Measurements from ENCODE around the gene CELSR1.

CELSR1 gene

DNA sequence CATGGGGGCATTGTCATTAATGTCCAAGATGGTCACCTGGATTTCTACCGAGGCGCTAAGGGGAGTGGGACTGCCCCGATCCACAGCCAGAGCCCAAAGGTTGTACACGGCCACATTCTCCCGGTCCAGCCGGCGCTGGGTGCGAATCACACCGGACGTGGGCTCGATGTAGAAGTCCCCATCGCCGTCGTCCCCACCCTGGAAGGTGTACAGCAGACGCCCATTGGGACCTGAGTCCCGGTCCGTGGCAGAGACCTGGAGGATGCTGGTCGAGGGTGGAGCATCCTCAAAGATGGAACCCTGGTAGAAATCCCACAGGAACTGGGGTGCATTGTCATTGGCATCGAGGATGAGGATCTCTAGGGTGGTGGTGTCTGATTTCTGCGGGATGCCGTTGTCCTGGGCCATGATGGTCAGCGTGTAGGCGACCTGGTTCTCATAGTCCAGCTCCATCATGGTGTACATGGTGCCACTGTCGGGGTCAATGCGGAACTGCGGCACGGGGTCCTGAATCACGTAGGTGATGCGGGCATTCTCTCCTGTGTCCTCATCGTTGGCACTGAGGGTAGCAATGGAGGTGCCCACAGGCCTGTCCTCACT lies 3.1 kb downstream of the CELSR1 start:
- H3K9me3 Mint-ChIP-seq, result no peaks in the 10 kb centered on the region
- H3K27ac Mint-ChIP-seq, result no peak overlapping the region
- H3K4me3 Mint-ChIP-seq, result no peak overlapping the region
- H3K27me3 Mint-ChIP-seq, result peaks cover 21% of the 10 kb centered on the region
- peaks cover 6% of the 10 kb centered on the region for H3K4me1 Mint-ChIP-seq (ENCODE audit: low read depth)
- H3K36me3 Mint-ChIP-seq (ENCODE audit: low read depth), result no peaks in the 10 kb centered on the region

GRCh38 chr22:46533070-46533833 lies 4.2 kb downstream of the CELSR1 start:
- Mint-ChIP-seq H3K27ac (no peak overlapping the region), H3K4me1 (ENCODE audit: low read depth) (peaks cover 1% of the 10 kb centered on the region), H3K9me3 (no peaks in the 10 kb centered on the region), H3K4me3 (no peak overlapping the region), H3K27me3 (peaks cover 13% of the 10 kb centered on the region), H3K36me3 (ENCODE audit: low read depth) (no peaks in the 10 kb centered on the region)

GRCh38 chr22:46532416-46532815 lies 5.0 kb downstream of the CELSR1 start:
- no peak overlapping the region for H3K27ac Mint-ChIP-seq
- no peaks in the 10 kb centered on the region for H3K36me3 Mint-ChIP-seq (ENCODE audit: low read depth)
- no peaks in the 10 kb centered on the region for H3K9me3 Mint-ChIP-seq
- H3K4me1 Mint-ChIP-seq (ENCODE audit: low read depth), result peaks cover 5% of the 10 kb centered on the region
- H3K27me3 Mint-ChIP-seq, result peaks cover 14% of the 10 kb centered on the region
- H3K4me3 Mint-ChIP-seq, result no peak overlapping the region

DNA sequence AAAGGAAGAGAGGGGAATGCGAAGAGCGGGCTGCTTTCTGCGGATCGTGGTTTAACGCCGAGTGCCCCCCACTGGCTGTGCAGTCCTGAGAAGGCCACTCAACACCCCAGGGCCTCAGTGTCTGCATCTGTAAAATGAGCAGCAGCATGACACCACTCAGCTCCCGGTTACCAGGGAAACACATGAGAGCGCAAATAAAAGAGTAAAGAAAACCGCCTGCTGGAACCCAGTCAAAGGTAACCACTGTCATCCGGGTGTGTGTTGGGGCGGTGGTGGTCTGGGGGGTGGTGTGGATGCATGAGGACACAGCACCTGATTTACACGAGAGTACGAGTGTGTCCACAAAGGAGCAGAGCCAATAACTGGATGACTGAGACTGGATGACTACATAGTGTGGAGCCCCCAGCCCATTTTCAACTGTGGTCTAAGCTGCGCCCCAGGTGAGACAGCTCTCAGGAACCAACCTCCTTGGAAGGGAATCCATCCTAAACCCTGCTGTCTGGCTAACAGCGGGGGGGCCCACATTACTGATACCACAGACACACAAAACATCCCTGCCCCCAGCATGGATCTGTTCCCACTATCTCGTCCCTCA lies 5.7 kb downstream of the CELSR1 start:
- Mint-ChIP-seq H3K27ac (no peak overlapping the region), H3K4me3 (no peak overlapping the region), H3K27me3 (peaks cover 19% of the 10 kb centered on the region), H3K4me1 (ENCODE audit: low read depth) (peaks cover 5% of the 10 kb centered on the region), H3K36me3 (ENCODE audit: low read depth) (no peaks in the 10 kb centered on the region), H3K9me3 (no peaks in the 10 kb centered on the region)

DNA sequence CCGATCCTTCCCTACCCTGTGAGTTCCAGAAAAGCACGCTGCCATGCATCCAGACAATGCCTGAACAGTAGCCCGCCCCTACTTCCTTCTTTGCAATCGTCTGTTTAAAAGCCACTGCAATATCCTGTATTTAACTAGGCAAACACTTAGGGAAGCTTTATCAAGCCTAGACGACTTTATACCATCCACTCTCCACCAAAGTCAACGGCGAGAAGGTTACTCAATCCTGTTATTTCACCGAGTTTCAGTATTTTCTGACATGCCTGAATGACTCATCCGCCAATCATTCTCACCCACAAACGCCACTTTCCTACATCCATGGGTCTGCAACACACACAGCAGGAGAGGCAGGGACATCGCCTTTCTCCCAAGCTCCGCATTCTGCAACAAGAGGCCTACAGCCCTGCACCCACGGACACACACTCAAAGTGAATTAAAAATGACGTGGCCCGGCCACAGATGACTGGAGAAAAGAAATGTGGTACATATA lies 9.3 kb downstream of the CELSR1 start:
- peaks cover 5% of the 10 kb centered on the region for H3K4me1 Mint-ChIP-seq (ENCODE audit: low read depth)
- H3K4me3 Mint-ChIP-seq, result no peak overlapping the region
- H3K27me3 Mint-ChIP-seq, result peaks cover 13% of the 10 kb centered on the region
- no peaks in the 10 kb centered on the region for H3K9me3 Mint-ChIP-seq
- H3K36me3 Mint-ChIP-seq (ENCODE audit: low read depth), result no peaks in the 10 kb centered on the region
- H3K27ac Mint-ChIP-seq, result no peak overlapping the region

- Mint-ChIP-seq H3K36me3 (ENCODE audit: low read depth) (no peaks in the 10 kb centered on the region), H3K27ac (no peak overlapping the region), H3K9me3 (no peaks in the 10 kb centered on the region), H3K4me3 (no peak overlapping the region), H3K27me3 (peaks cover 13% of the 10 kb centered on the region), H3K4me1 (ENCODE audit: low read depth) (peaks cover 5% of the 10 kb centered on the region)
Observed at GRCh38 chr22:46526244-46526839, 11.1 kb downstream of the CELSR1 start.

DNA sequence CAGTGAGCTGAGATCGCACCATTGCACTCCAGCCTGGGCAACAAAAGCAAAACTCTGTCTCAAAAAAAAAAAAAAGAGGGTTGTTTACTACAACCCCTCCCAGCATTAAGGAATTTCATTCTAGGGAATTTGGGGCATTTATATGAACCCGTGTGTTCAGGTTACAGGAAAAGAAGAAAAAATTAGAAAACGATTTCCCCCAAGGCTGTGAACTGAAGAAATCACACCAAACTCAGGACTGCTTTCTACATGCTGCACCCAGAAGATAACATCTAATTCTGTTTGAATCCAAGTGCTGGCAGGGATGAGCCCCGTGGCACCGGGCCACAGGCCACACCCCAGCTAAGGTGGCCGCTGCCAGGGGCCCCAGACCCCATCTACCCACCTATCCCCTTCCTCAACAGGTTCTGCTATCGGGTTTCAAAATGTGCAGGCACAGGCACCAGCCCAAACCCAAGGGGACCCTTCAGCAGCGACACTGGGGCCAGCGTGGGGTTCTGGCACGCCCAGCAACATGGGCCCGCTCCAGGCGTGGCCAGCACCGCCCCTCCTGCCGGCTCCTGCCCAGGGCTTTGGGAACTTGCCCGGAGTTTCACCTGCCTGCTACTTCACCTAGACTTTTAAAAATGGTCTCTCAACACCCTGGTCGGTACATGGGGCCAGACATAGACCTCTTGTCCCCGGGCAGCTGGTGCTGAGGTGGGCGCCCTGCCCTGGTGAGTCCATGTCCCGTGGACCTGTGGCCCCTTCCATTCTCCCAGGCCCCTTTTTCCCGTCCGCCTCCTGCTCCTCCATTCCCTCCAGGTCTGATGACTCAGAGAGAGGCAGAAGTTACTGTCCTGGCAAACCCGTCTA lies 11.8 kb downstream of the CELSR1 start:
- Mint-ChIP-seq H3K36me3 (ENCODE audit: low read depth) (no peaks in the 10 kb centered on the region), H3K27me3 (peaks cover 13% of the 10 kb centered on the region), H3K9me3 (no peaks in the 10 kb centered on the region), H3K27ac (no peak overlapping the region), H3K4me3 (no peak overlapping the region), H3K4me1 (ENCODE audit: low read depth) (peaks cover 5% of the 10 kb centered on the region)

- no peak overlapping the region for H3K4me3 Mint-ChIP-seq
- peaks cover 13% of the 10 kb centered on the region for H3K27me3 Mint-ChIP-seq
- H3K27ac Mint-ChIP-seq, result no peak overlapping the region
- H3K36me3 Mint-ChIP-seq (ENCODE audit: low read depth), result no peaks in the 10 kb centered on the region
- H3K4me1 Mint-ChIP-seq (ENCODE audit: low read depth), result peaks cover 5% of the 10 kb centered on the region
- no peaks in the 10 kb centered on the region for H3K9me3 Mint-ChIP-seq
Observed at GRCh38 chr22:46524203-46524740, 13.1 kb downstream of the CELSR1 start.

DNA sequence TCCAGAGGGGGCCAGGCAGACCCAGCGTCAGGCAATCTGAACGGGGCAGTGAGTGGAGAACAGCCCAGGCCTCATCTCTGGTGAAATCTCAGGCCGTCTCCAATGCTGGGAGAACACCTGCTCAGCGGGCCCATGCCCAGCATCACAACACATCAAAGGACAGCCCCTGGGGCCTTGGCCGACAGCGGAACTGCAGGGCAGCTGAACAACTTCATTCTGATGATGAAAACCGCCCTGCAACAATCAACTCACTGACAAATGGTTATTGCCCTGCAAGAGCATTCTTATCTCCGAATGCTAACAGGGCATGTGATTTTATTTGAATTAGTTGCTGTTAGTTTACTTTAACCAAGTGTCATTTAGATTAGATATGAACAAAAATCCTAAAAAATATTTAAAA lies 14.6 kb downstream of the CELSR1 start:
- no peak overlapping the region for H3K4me3 Mint-ChIP-seq
- H3K27me3 Mint-ChIP-seq, result peaks cover 8% of the 10 kb centered on the region
- H3K27ac Mint-ChIP-seq, result no peak overlapping the region
- H3K36me3 Mint-ChIP-seq (ENCODE audit: low read depth), result no peaks in the 10 kb centered on the region
- H3K9me3 Mint-ChIP-seq, result no peaks in the 10 kb centered on the region
- no peaks in the 10 kb centered on the region for H3K4me1 Mint-ChIP-seq (ENCODE audit: low read depth)

DNA sequence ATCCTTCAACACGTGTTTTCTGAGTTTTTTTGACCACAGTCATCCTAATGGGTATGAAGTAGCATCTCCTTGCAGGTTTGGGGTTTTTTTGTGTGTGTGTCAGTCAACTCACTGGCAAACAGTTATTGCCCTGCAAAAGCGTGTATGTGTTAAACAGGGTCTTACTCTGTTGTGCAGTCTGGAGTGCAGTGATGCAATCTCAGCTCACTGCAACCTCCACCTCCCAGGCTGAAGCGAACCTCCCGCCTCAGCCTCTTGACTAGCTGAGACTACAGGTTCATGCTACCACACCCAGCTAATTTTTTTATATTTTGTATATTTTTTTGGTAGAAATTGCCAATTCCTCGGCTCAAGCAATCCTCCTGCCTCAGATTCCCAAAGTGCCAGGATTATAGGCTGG lies 15.4 kb downstream of the CELSR1 start:
- no peak overlapping the region for H3K27ac Mint-ChIP-seq
- H3K4me1 Mint-ChIP-seq (ENCODE audit: low read depth), result no peaks in the 10 kb centered on the region
- no peak overlapping the region for H3K4me3 Mint-ChIP-seq
- H3K36me3 Mint-ChIP-seq (ENCODE audit: low read depth), result no peaks in the 10 kb centered on the region
- no peaks in the 10 kb centered on the region for H3K9me3 Mint-ChIP-seq
- H3K27me3 Mint-ChIP-seq, result peaks cover 4% of the 10 kb centered on the region

DNA sequence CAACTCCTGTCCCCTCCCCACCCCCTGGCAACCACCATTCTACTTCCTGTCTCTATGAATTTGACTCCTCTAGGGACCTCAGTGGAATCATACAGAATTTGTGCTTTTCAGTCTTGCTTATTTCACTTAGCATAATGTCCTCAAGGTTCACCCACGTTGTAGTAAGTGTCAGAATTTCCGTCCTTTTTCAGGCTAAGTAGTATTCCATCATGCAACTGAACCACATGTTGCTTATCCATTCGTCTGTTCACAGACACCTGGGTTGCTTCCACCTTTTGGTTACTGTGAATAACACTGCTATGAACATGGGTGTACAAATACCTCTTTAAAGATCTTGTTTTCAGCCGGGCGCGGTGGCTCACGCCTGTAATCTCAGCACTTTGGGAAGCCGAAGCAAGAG lies 16.5 kb downstream of the CELSR1 start:
- no peaks in the 10 kb centered on the region for H3K27me3 Mint-ChIP-seq
- no peaks in the 10 kb centered on the region for H3K4me1 Mint-ChIP-seq (ENCODE audit: low read depth)
- H3K27ac Mint-ChIP-seq, result no peak overlapping the region
- H3K4me3 Mint-ChIP-seq, result no peak overlapping the region
- H3K9me3 Mint-ChIP-seq, result no peaks in the 10 kb centered on the region
- no peaks in the 10 kb centered on the region for H3K36me3 Mint-ChIP-seq (ENCODE audit: low read depth)

- no peaks in the 10 kb centered on the region for H3K27me3 Mint-ChIP-seq
- H3K27ac Mint-ChIP-seq, result no peak overlapping the region
- H3K4me1 Mint-ChIP-seq (ENCODE audit: low read depth), result no peaks in the 10 kb centered on the region
- no peak overlapping the region for H3K4me3 Mint-ChIP-seq
- no peaks in the 10 kb centered on the region for H3K9me3 Mint-ChIP-seq
- H3K36me3 Mint-ChIP-seq (ENCODE audit: low read depth), result no peaks in the 10 kb centered on the region
Observed at GRCh38 chr22:46519377-46519776, 18.0 kb downstream of the CELSR1 start.

GRCh38 chr22:46518542-46519325 lies 18.7 kb downstream of the CELSR1 start:
- Mint-ChIP-seq H3K4me1 (ENCODE audit: low read depth) (no peaks in the 10 kb centered on the region), H3K36me3 (ENCODE audit: low read depth) (no peaks in the 10 kb centered on the region), H3K27ac (no peak overlapping the region), H3K9me3 (no peaks in the 10 kb centered on the region), H3K27me3 (no peaks in the 10 kb centered on the region), H3K4me3 (no peak overlapping the region)

GRCh38 chr22:46518038-46518437 lies 19.4 kb downstream of the CELSR1 start:
- H3K36me3 Mint-ChIP-seq (ENCODE audit: low read depth), result no peaks in the 10 kb centered on the region
- H3K9me3 Mint-ChIP-seq, result no peaks in the 10 kb centered on the region
- H3K27ac Mint-ChIP-seq, result no peak overlapping the region
- no peaks in the 10 kb centered on the region for H3K4me1 Mint-ChIP-seq (ENCODE audit: low read depth)
- no peaks in the 10 kb centered on the region for H3K27me3 Mint-ChIP-seq
- H3K4me3 Mint-ChIP-seq, result no peak overlapping the region

Data from stimulated activated naive CD8-positive, alpha-beta T cell treated with anti-CD3 and anti-CD28 coated beads, Interleukin-15, Interleukin-2, amounts not matched to agents 100 ng/mL and 50 ng/mL, for 24 hours (primary cell).